Thyroid gland (tissue), 4 donors: ENCODE measurements around the gene RFTN1.

Experiments used
- CTCF ChIP-seq, 6 experiments: fragments of 200-600 bp in 3 of 6; fragments of 450-650 bp in 3 of 6; sonication (generic) in 3 of 6; IDR thresholded peaks; one replicate each; pipeline ENCODE4 v1.5.1; 2016 to 2019; ENCODE audit warnings: antibody characterized with exemption in 6 of 6, mild to moderate bottlenecking in 2 of 6, inconsistent platforms in 1 of 6, moderate library complexity in 1 of 6
- POLR2A ChIP-seq, 2 donors: fragments of 450-650 bp; IDR thresholded peaks; one replicate each; pipeline ENCODE4 v1.6.1; 2017; ENCODE audit warnings: antibody characterized with exemption in 2 of 2, mild to moderate bottlenecking in 2 of 2, moderate library complexity in 1 of 2

- TF ChIP-seq CTCF (IDR thresholded peaks at IDR 0.05): no peak
- no peak for TF ChIP-seq POLR2A (IDR thresholded peaks at IDR 0.05)
Observed at GRCh38 chr3:16378920-16379319, 134.6 kb downstream of the RFTN1 start.
